Stimulated activated CD4-positive, alpha-beta T cell treated with anti-CD3 and anti-CD28 coated beads, TNF-alpha, amount 100 ng/mL, for 4 hours (primary cell): ENCODE measurements around the gene TLR10.

ENCODE experiments used
- DNase-seq, 3 experiments: peaks; one replicate each; pipeline ENCODE4 v3.0.0-alpha.2; 2020; ENCODE audit warnings: low read depth in 3 of 3

TLR10 gene

DNA sequence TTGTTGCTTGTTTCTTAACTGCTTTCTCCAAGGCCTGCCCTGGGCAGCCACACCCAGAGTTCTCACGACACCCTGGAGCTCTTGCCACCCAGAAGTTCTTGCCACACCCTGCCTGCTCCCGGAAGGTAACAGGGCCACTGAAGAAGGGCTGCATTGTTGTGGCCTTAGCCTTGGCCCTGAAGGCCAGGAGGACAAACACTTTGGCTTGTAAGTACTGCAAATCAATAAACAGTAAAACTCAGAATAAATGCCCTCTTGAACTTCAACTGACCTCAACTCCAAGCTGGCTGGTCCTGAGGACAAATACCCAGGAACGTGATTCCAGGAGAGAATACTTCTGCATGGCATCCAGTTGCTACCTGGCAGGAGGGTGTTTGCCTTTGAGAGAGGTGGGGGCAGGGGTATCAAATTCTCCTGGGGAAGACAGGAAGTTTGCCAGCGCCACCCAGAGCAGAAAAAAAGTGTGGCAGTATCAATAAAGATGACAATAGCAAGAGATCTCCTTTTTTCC, 54.1 kb downstream of the TLR10 start:
- no peak for DNase-seq

DNA sequence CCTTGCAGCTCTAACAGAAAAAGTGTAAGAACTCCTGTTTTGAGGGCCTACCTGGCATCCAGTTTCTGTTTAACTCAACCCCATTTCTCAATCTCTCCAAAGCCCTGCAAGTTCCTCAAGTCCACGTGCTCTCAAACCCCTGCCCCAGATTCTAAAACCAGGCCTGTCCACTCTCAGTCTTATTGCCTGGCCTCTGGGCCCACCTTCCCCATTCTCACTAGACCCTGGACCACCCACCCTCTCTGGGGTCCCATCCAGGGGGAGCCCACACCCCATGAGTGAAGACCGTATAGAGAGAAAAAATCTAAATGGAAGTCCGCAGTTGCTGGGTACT, 58.3 kb downstream of the TLR10 start:
- no peak for DNase-seq

DNA sequence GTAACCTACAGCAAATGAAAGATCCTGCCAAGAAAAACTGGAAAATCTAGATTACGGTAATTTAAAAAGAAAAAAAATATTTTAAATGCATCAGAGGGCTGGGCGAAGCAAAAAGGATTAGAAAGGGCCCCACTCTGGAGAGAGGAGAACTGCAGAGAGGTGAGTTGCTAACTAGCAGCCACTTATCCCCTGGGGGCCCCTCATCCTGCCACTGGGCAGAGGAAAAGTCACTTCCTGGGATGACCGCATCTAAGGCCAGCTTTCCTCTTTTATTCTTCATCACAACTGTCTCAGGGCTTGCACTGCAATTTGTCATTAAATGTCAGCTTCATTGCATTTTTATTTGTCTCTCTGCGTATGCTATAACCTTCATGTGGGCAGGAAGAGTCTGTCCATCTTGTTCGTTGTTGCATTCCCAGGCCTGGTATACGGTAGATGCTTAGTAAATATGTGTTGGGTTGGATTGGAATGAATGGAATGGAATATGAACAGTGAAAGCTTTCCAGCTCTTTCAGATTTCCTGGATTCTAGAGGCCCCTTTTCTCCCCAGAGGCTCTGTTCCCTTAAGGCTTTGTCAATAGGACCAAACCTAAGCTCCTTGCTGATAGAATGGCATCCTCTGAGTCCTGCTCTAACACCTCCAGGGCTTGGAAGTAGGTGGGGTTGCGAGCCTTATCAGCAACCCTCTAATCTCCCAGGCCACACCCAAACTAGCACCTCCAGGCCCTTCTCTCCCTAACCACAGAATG, 58.9 kb downstream of the TLR10 start:
- no peak for DNase-seq

DNA sequence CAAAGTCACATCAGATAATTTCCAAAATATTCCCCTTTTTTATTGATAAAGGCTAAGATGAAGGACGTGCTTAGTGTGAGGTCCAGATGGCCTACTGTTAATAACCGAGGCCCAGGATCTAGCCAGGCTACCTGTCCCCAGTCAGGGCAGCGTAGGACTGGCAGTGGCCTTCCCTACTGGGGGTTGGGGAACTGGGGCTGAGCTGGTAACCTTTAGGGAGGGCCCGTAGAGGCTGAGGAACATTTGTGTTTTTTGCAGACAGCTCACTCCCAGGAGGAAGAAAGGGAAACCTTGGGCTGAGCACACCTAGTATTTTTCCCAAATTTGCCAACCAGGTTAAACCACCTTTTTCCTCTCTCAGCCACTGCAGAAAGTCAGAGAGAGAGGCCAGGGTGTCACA, 59.7 kb downstream of the TLR10 start:
- no peak for DNase-seq
